Stomach (tissue), 4 donors: ENCODE results near the gene DLL4.

Experiments
- CTCF ChIP-seq, 7 experiments: fragments of 450-650 bp in 4 of 7; fragments of 200-600 bp in 3 of 7; sonication (generic) in 3 of 7; IDR thresholded peaks; one replicate each; pipeline ENCODE4 v1.5.1; 2016 to 2019; ENCODE audit warnings: antibody characterized with exemption in 7 of 7, control low read depth in 2 of 7, mild to moderate bottlenecking in 1 of 7
- POLR2AphosphoS5 ChIP-seq, 3 donors: sonication (generic); formaldehyde crosslinking; IDR thresholded peaks; one replicate each; pipeline ENCODE4 v1.6.1; 2016; ENCODE audit warnings: antibody characterized with exemption in 3 of 3

- no peak for TF ChIP-seq CTCF (IDR thresholded peaks at IDR 0.05)
- TF ChIP-seq POLR2AphosphoS5 (IDR thresholded peaks at IDR 0.05) = no peak
These were observed 28.7 kb upstream of the DLL4 start for GRCh38 chr15:40900256-40901052.
